Neutrophil (primary cell): ENCODE measurements around the gene SDHB.

Experiments
- H3K27ac ChIP-seq: fragments of 200-600 bp; sonication (generic); 2 replicates; pipeline ENCODE4 v1.5.1; 2016; ENCODE audit warnings: mild to moderate bottlenecking, moderate library complexity
- H3K27me3 ChIP-seq: fragments of 200-600 bp; sonication (generic); 2 replicates; pipeline ENCODE4 v1.6.0; 2016; ENCODE audit warnings: mild to moderate bottlenecking
- H3K36me3 ChIP-seq: fragments of 200-600 bp; sonication (generic); 2 replicates; pipeline ENCODE4 v1.5.1; 2017
- H3K4me1 ChIP-seq, 2 experiments: fragments of 200-600 bp in 1 of 2; sonication (generic) in 1 of 2; 1 replicate in 1 of 2; 2 replicates in 1 of 2; pipeline versions ENCODE4 v1.5.1 to v1.6.1; 2013 to 2016; ENCODE audit warnings: low read depth in 1 of 2, low read length in 1 of 2, mild to moderate bottlenecking in 1 of 2, moderate library complexity in 1 of 2; ENCODE audit not compliant: control insufficient read depth in 1 of 2, insufficient read depth in 1 of 2
- H3K4me3 ChIP-seq, 2 experiments: fragments of 200-600 bp in 1 of 2; sonication (generic) in 1 of 2; 1 replicate in 1 of 2; 2 replicates in 1 of 2; pipeline ENCODE4 v1.5.1; 2013 to 2016; ENCODE audit warnings: low read depth in 1 of 2, low read length in 1 of 2, mild to moderate bottlenecking in 1 of 2, moderate library complexity in 1 of 2
- H3K9me3 ChIP-seq: fragments of 200-600 bp; sonication (generic); 2 replicates; pipeline ENCODE4 v1.5.1; 2016
- TF ChIP-seq, protein P1 (sequence below): fragments of 200-600 bp; sonication (generic); IDR thresholded peaks from 2 replicates; pipeline ENCODE4 v1.5.1; 2016; ENCODE audit warnings: antibody characterized with exemption

Gene SDHB

GRCh38 chr1:16991571-16991970 lies 62.3 kb downstream of the SDHB start:
- Histone ChIP-seq H3K9me3 (no peaks in the 10 kb centered on the region), H3K27me3 (no peaks in the 10 kb centered on the region), H3K27ac (no peak overlapping the region), H3K4me1 (no peaks in the 10 kb centered on the region), H3K4me3 (no peak overlapping the region), H3K36me3 (peaks cover 98% of the 10 kb centered on the region)
- TF ChIP-seq, protein P1, sequence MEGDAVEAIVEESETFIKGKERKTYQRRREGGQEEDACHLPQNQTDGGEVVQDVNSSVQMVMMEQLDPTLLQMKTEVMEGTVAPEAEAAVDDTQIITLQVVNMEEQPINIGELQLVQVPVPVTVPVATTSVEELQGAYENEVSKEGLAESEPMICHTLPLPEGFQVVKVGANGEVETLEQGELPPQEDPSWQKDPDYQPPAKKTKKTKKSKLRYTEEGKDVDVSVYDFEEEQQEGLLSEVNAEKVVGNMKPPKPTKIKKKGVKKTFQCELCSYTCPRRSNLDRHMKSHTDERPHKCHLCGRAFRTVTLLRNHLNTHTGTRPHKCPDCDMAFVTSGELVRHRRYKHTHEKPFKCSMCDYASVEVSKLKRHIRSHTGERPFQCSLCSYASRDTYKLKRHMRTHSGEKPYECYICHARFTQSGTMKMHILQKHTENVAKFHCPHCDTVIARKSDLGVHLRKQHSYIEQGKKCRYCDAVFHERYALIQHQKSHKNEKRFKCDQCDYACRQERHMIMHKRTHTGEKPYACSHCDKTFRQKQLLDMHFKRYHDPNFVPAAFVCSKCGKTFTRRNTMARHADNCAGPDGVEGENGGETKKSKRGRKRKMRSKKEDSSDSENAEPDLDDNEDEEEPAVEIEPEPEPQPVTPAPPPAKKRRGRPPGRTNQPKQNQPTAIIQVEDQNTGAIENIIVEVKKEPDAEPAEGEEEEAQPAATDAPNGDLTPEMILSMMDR: no peak

DNA sequence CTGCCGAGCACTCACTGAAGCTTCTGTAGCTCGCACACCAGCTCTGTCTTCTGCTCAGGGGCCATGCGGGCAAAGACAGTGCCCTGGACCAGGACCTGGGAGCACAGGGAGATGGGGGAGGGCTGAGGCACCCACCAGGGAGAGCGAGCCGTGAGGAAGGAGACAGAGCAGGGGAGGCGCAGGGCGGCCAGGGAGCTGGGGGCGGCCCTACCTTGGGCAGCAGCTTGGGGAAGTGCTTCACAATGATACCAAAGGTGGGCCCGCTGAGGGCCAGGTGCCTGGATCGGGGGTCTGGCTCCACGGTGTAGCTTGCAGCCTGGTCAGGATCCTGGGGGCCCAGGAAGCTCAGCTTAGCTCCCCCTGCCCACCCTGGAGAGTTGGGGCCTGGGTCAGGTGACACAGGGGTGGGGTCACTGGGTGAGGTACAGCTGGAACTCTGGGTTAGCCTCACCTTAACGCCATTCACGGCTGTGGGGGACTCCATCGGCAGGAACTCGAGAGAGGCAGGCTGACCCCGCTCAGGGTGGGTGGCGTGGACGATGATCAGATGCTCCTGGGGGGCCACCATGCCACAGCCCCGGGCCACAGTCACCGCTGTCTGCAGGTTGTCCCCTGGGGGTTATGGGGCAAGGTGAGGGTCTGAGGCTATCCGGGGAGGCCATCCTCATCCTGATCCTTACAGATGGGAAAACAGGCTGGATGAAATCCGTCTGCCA lies 64.0 kb downstream of the SDHB start:
- no peak overlapping the region for H3K4me3 ChIP-seq
- H3K4me1 ChIP-seq: no peaks in the 10 kb centered on the region
- TF ChIP-seq, protein P1: no peak
- H3K36me3 ChIP-seq: peaks cover 96% of the 10 kb centered on the region
- no peak overlapping the region for H3K27ac ChIP-seq
- no peaks in the 10 kb centered on the region for H3K27me3 ChIP-seq
- no peaks in the 10 kb centered on the region for H3K9me3 ChIP-seq

- H3K4me3 ChIP-seq: no peak overlapping the region
- no peaks in the 10 kb centered on the region for H3K4me1 ChIP-seq
- H3K36me3 ChIP-seq: peaks cover 87% of the 10 kb centered on the region
- H3K9me3 ChIP-seq: no peaks in the 10 kb centered on the region
- H3K27ac ChIP-seq: no peak overlapping the region
- TF ChIP-seq, protein P1: no peak
- H3K27me3 ChIP-seq: peaks cover 3% of the 10 kb centered on the region
Measured at GRCh38 chr1:16988210-16988609, 65.6 kb downstream of the SDHB start.

- Histone ChIP-seq H3K4me1 (no peaks in the 10 kb centered on the region), H3K36me3 (peaks cover 75% of the 10 kb centered on the region), H3K4me3 (no peak overlapping the region), H3K27me3 (peaks cover 14% of the 10 kb centered on the region), H3K9me3 (no peaks in the 10 kb centered on the region), H3K27ac (no peak overlapping the region)
- TF ChIP-seq, protein P1: no peak
Measured at GRCh38 chr1:16986962-16987361, 66.9 kb downstream of the SDHB start.

DNA sequence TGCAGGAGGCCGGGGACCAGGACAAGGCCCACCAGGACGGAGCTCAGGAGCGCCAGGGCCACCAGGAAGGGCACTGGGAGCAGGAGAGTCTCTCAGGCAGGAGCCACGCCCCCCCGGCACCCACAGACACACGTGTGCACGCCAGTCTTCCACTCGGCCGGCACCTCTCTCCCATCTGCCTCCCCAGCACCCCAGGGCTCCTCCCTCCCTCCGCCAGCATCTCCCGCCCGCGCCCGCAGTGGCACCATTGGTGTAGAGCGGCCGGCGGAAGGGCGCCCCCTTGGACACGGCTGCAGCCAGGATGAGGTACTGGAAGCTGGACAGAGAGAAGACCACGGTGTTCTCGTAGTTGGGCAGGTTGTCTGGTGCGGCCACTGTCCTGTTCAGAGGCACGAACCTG lies 67.3 kb downstream of the SDHB start:
- H3K4me1 ChIP-seq: no peaks in the 10 kb centered on the region

More for the DNA sequence above, 67.3 kb downstream of the SDHB start:
- no peak overlapping the region for H3K4me3 ChIP-seq
- H3K36me3 ChIP-seq: peaks cover 71% of the 10 kb centered on the region
- H3K27ac ChIP-seq: no peak overlapping the region
- peaks cover 18% of the 10 kb centered on the region for H3K27me3 ChIP-seq
- TF ChIP-seq, protein P1: no peak
- H3K9me3 ChIP-seq: no peaks in the 10 kb centered on the region
